GM12873 (cell line): Measurements from ENCODE around the gene FOXB2.

ENCODE experiments used
- TF ChIP-seq, protein P1 (sequence below): IDR thresholded peaks from 2 replicates; pipeline ENCODE4 v1.5.1; 2012; ENCODE audit warnings: low read depth, mild to moderate bottlenecking, moderate library complexity, low read length, control low read depth; ENCODE audit not compliant: insufficient read depth; ENCODE audit errors: missing control alignments

The FOXB2 gene

DNA sequence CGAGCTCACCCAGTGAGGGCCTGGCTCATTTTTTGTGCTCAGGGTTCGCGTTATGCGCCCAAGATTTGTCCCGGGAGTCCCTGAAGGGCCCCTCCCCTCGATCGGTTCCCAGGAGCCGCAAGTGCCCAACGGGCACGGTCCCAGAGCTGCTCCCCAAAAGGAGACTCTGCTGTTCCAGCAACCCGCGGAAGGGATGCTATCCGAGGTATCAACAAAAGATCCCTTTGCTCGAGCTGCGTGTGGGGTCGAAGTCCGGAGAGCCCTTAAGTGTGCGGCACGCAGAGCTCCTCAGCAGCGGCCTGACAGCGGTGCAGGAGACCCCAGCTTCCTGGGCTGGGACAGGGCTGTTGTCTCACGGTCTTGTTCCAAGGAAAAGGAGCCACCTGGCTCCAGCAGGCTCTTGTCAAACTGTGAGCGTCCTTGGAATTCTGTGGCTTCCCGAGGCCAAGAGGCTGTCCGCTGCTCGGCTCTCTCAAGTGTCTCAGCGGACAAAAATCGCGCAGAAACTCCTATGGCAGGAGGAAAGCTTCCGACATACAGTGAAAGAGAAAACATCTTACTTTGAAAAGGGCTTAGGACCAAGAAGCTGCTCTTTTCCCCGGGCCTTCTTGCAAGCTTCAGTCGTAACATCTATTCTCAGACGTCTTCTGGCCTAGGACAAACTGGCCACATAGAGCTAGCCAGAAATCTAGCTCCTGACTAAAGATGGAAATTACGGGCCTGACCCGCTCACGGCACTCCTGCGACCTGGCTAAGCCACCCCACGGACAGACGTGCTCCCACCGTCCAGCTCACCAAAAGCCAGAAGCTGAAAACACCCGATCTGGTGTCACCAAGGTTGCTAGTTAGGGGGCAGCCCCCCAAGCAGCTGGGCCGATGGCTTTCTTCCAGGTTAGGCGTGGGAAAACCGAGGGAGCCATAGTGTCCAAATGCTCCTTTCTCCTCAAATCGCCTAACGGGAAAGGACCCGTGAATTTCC is 2.6 kb upstream of the FOXB2 start:
- TF ChIP-seq, protein P1, sequence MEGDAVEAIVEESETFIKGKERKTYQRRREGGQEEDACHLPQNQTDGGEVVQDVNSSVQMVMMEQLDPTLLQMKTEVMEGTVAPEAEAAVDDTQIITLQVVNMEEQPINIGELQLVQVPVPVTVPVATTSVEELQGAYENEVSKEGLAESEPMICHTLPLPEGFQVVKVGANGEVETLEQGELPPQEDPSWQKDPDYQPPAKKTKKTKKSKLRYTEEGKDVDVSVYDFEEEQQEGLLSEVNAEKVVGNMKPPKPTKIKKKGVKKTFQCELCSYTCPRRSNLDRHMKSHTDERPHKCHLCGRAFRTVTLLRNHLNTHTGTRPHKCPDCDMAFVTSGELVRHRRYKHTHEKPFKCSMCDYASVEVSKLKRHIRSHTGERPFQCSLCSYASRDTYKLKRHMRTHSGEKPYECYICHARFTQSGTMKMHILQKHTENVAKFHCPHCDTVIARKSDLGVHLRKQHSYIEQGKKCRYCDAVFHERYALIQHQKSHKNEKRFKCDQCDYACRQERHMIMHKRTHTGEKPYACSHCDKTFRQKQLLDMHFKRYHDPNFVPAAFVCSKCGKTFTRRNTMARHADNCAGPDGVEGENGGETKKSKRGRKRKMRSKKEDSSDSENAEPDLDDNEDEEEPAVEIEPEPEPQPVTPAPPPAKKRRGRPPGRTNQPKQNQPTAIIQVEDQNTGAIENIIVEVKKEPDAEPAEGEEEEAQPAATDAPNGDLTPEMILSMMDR: no peak

DNA sequence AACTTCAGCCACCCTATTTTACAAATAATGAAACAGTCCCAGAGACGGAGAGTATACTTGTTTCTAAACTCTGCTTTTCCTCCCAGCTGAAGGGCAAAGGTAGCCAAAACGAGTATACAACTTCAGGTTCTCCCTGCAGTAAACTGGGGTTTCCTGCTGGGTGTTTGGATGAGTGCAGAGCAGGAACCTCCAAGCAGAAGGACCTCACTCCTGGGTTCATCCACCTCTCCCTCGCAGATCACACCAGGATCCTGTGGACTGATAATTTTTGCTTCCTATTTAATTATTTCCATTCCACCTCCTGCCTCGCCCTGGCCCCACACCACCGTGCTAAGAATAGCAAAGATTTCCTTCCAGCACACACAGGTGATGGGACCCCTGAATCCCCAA is 2.0 kb upstream of the FOXB2 start:
- TF ChIP-seq, protein P1: no peak

DNA sequence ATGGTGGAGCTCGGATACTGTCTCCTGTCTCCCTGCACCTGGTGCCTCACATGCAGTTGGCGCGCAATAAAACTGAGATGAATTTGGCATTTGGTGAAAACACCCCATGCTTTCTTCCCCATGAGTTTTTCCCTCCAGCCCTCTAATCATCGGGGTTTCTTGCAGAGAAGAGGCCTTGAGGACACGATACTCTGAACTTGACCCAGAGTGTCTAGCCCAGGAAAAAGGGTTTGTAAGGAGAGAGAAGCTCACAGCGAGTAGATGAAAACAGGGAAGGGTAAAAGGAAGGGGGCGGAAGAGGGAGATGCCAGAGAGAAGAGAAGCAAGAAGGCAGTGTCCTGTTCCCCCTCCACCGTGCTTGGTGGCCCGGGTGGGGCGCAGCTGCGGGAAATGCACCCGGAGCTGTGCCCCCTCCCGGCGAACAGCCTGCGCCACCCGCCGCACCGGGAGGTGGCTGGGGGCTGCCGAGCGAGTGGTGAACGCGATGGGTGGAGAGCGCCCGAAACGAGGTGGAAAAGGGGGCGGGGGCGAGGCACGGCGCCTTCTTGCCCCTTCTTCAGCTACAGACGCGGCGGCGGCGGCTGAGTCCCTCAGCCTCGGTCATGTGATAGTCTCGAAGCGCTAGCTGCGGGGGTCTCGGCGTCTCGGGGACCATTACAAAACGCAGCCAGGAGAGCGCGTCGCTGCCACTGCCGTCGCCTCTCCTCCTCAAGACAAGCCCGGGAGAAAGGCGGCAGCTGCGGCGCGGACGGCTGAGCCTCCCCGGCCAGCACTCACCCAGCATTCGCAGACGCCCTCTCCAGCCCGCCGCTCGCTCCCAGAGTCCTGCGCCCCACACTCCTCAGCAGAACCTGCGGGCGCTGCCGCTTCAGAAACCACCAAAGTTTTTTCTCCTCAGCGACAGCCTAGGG is 1.1 kb upstream of the FOXB2 start:
- TF ChIP-seq, protein P1: no peak

DNA sequence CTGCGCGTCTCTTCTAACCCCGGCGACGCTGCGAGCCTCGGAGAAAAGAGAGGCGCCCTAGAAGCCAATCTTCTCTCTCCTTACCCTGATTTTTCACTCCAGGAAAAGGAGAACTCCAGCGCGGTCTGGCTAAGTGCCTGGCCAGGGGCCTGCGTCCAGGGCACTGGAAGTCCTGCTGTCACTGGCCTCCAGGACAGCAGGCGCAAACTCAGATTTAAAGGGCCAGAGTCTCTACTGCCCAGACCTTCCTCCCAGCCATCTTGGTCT is 553 bp upstream of the FOXB2 start:
- TF ChIP-seq, protein P1: no peak

DNA sequence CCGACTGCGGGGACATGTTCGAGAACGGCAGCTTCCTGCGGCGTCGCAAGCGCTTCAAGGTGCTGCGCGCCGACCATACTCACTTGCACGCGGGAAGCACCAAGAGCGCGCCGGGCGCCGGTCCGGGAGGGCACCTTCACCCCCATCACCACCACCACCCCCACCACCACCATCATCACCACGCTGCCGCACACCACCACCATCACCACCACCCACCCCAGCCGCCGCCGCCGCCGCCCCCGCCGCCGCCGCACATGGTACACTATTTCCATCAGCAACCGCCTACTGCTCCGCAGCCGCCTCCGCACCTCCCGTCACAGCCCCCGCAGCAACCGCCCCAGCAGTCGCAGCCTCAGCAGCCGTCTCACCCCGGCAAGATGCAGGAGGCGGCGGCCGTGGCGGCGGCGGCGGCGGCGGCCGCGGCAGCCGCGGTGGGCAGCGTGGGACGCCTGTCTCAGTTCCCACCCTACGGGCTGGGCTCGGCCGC is 514 bp downstream of the FOXB2 start:
- TF ChIP-seq, protein P1: no peak

DNA sequence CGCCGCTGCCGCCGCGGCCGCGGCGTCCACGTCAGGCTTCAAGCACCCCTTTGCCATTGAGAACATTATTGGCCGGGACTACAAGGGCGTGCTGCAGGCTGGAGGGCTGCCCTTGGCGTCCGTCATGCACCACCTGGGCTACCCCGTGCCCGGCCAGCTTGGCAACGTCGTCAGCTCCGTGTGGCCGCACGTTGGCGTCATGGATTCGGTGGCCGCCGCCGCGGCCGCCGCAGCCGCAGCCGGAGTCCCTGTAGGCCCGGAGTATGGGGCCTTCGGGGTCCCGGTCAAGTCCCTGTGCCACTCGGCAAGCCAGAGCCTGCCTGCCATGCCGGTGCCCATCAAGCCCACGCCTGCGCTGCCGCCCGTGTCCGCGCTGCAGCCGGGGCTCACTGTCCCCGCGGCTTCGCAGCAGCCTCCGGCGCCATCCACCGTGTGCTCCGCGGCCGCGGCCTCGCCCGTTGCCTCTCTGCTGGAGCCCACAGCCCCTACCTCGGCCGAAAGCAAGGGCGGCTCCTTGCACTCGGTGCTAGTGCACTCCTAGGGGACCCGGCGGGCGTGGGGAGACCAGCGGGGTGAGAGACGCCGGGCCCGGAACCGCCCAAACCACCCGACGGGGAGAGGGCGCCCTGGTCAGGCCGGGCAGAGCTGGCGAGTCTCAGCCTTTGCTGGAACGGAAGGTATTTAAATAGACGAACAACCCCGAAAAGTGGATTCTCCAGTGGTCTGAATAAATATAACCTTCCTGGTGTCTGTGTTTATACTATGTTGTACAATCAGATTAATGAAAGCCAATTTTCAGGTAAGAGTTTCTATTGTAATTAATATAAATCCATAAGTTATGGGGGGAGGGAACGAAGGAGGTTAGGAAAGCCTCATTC is 1.2 kb downstream of the FOXB2 start:
- TF ChIP-seq, protein P1: no peak
